Tibial artery (tissue), 4 donors: ENCODE data around the gene PTGDR2.

ENCODE experiments used
- DNase-seq, 2 donors: peaks; one replicate each; pipeline ENCODE4 v3.0.0-alpha.2; 2019
- H3K27ac ChIP-seq, 2 donors: fragments of 200-600 bp; sonication (generic) in 1 of 2; 1 replicate in 1 of 2; 2 replicates in 1 of 2; pipeline ENCODE4 v1.5.1; 2018 to 2019; ENCODE audit warnings: mild to moderate bottlenecking in 1 of 2
- H3K27me3 ChIP-seq, 2 donors: fragments of 200-600 bp; sonication (generic) in 1 of 2; one replicate each; pipeline versions ENCODE4 v1.5.1 to v1.6.0; 2016 to 2019
- H3K36me3 ChIP-seq, 3 donors: fragments of 200-600 bp; sonication (generic) in 2 of 3; one replicate each; pipeline ENCODE4 v1.5.1; 2016 to 2019; ENCODE audit warnings: mild to moderate bottlenecking in 2 of 3
- H3K4me1 ChIP-seq, 4 donors: fragments of 200-600 bp; sonication (generic) in 2 of 4; 1 replicate in 3 of 4; 2 replicates in 1 of 4; pipeline ENCODE4 v1.5.1; 2016 to 2019
- H3K4me3 ChIP-seq, 2 donors: fragments of 200-600 bp; sonication (generic) in 1 of 2; 1 replicate in 1 of 2; 2 replicates in 1 of 2; pipeline ENCODE4 v1.5.1; 2018 to 2019; ENCODE audit warnings: mild to moderate bottlenecking in 2 of 2
- H3K9me3 ChIP-seq, 3 donors: fragments of 200-600 bp; sonication (generic) in 1 of 3; one replicate each; pipeline ENCODE4 v1.5.1; 2016 to 2019
- intact Hi-C: fragments of 100-400 bp; cut with DNase I; formaldehyde crosslinking; loops from one replicate; pipeline ENCODE4 v1.15.0; 2023; ENCODE audit warnings: low total_unique reads
- TF ChIP-seq, protein P1 (sequence below), 2 experiments: fragments of 200-600 bp in 1 of 2; fragments of 450-650 bp in 1 of 2; IDR thresholded peaks; one replicate each; pipeline ENCODE4 v1.5.1; 2017 to 2019; ENCODE audit warnings: antibody characterized with exemption in 2 of 2, mild to moderate bottlenecking in 1 of 2, moderate library complexity in 1 of 2

PTGDR2 gene

DNA sequence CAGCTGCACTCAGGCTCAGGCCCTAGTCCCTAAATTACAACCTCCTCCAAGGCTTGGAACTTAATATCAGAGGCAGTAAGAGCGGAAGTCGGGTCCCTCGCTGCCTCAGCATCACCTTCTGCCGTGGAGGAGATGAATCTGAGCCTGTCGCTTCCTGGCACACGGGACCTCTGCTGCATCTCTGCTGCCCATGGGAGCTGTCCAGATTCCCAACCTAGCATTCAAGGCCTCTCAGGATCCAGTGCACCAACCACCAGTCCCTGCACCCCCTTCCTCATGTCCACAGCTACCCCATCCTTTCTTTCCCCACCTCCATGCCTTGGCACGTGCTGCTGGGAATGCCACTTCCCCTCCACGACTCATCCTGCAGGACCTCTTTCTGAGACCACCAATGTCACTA is 2.5 kb upstream of the PTGDR2 start:
- Histone ChIP-seq H3K36me3 (peaks cover 0 to 4% (median 0%) of the 10 kb centered on the region in 3 donors), H3K4me3 (no peak overlapping the region), H3K27ac (no peak overlapping the region), H3K9me3 (no peaks in the 10 kb centered on the region), H3K4me1 (no peaks in the 10 kb centered on the region), H3K27me3 (no peaks in the 10 kb centered on the region)
- TF ChIP-seq, protein P1, sequence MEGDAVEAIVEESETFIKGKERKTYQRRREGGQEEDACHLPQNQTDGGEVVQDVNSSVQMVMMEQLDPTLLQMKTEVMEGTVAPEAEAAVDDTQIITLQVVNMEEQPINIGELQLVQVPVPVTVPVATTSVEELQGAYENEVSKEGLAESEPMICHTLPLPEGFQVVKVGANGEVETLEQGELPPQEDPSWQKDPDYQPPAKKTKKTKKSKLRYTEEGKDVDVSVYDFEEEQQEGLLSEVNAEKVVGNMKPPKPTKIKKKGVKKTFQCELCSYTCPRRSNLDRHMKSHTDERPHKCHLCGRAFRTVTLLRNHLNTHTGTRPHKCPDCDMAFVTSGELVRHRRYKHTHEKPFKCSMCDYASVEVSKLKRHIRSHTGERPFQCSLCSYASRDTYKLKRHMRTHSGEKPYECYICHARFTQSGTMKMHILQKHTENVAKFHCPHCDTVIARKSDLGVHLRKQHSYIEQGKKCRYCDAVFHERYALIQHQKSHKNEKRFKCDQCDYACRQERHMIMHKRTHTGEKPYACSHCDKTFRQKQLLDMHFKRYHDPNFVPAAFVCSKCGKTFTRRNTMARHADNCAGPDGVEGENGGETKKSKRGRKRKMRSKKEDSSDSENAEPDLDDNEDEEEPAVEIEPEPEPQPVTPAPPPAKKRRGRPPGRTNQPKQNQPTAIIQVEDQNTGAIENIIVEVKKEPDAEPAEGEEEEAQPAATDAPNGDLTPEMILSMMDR (IDR thresholded peaks at IDR 0.05) = no peak
- DNase-seq = no peak
- intact Hi-C loops = no loop called here

DNA sequence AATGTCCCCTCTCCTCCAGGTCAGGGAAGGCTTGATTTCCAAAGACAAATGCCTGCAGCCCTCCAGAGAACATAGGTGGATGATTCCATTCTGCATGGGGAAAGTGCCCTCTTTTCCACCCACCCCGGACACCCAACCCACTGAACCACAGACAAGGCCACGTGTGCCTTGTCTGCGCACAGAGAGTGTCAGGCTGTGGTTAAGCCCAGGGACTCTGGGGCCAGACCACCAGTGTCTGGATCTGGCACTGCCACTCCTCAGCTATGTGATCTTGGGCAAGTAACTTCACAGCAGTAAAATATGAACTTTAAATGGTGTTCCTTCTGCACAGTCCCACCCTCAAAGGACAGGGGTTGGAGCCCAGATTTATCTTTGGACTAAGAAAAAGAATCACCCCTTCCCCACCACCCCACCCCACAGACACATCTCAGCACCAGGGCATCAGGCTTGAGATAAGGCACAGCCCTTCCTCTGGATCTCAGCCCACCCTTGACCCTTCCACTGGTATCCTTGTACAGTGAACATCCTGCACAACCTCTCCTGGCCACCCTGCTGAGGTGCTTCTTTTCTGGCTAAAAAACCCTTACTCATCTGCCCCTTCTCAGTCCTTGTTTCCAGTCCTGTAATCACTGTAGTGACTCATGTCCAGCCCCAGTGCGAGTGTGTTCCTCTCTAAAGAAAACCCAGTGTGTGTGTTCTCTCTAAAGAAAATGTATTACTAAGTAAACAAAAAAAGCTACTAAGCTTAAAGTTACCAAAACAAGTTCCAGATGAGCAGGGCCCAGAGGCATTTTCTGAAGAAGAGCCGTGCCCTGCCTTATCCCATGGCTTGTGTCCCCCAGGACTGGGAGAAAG is 1.9 kb upstream of the PTGDR2 start:
- no peak for DNase-seq
- peaks cover 0 to 11% (median under 1%) of the 10 kb centered on the region in 3 donors for H3K36me3 ChIP-seq
- H3K4me3 ChIP-seq = no peak overlapping the region

DNA sequence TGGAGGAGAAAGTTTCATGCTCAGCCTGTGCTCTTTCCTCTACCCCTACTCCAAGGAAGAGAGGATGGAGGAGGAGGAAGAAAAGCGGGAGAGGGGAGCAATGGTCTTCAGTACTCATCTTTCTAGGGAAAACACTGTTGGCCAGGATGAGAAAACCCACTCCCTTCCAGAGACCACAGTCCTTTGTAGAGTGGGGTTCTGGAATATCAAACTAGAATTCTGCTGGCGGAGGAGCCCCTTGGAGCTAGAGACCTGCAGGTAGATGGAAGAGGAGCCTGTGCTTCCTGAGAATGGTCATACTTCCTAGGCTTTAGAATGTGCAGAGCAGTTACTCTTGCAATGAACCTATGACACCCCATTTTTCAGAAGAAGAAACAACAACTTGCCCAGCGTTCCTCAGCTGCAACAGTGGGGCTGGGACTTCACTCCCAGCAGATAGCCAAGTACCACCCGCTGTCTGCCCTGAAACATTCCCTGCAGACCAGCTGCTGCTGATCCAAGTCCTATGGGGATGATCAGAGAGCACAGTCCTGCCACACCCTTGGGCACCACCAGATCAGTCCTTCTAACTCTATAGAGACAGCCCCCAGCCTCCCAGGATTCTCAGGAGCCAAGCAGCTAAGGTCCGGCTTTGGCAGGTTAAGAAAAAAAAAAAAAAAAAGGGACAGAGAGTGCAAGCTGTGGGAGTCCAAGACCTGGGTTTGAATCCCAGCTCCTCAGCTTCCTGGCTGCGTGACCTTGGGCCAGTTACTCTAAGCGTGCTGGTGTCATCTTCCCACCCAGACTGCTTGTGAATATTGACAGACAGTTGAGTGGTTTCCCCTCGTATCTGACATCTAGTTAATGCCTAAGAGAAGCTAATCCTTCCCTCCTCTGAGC is 664 bp downstream of the PTGDR2 start:
- Histone ChIP-seq H3K27ac (no peak overlapping the region), H3K4me3 (no peak overlapping the region), H3K4me1 (no peaks in the 10 kb centered on the region), H3K27me3 (no peaks in the 10 kb centered on the region), H3K36me3 (peaks cover 2 to 36% (median 26%) of the 10 kb centered on the region in 3 donors), H3K9me3 (no peaks in the 10 kb centered on the region)
- TF ChIP-seq, protein P1 (IDR thresholded peaks at IDR 0.05) = no peak
- intact Hi-C loops = no loop called here
- no peak for DNase-seq

More for the DNA sequence above, 1.9 kb upstream of the PTGDR2 start:
- intact Hi-C loops = no loop called here
- H3K27me3 ChIP-seq = no peaks in the 10 kb centered on the region
- H3K9me3 ChIP-seq = no peaks in the 10 kb centered on the region
- H3K4me1 ChIP-seq = no peaks in the 10 kb centered on the region
- H3K27ac ChIP-seq = no peak overlapping the region
- TF ChIP-seq, protein P1 (IDR thresholded peaks at IDR 0.05) = no peak

GRCh38 chr11:60854140-60854846 is 1.5 kb downstream of the PTGDR2 start:
- no peak for DNase-seq
- Histone ChIP-seq H3K4me3 (no peak overlapping the region), H3K27me3 (no peaks in the 10 kb centered on the region), H3K4me1 (no peaks in the 10 kb centered on the region), H3K36me3 (peaks cover 9 to 44% (median 34%) of the 10 kb centered on the region in 3 donors), H3K27ac (no peak overlapping the region), H3K9me3 (no peaks in the 10 kb centered on the region)
- TF ChIP-seq, protein P1 (IDR thresholded peaks at IDR 0.05) = no peak
- intact Hi-C loops = no loop called here
